Fibroblast of pulmonary artery (primary cell): Measurements from ENCODE around the gene NINJ2.
A peak's percentile ranks its signal among the peaks of the same experiment; 100 is the strongest.

ENCODE experiments used
- DNase-seq: peaks from one replicate; pipeline ENCODE4 v3.0.0-alpha.2; 2010; ENCODE audit warnings: low read depth
- H3K4me3 ChIP-seq: replicated peaks from 2 replicates; pipeline ENCODE4 v1.5.1; 2011; ENCODE audit warnings: low read depth, mild to moderate bottlenecking, control low read depth, low read length, moderate library complexity
- TF ChIP-seq, protein P1 (sequence below): IDR thresholded peaks from 2 replicates; pipeline ENCODE4 v1.5.1; 2011; ENCODE audit warnings: mild to moderate bottlenecking, control low read depth, low read length, inconsistent platforms; ENCODE audit errors: missing control alignments

NINJ2 gene

DNA sequence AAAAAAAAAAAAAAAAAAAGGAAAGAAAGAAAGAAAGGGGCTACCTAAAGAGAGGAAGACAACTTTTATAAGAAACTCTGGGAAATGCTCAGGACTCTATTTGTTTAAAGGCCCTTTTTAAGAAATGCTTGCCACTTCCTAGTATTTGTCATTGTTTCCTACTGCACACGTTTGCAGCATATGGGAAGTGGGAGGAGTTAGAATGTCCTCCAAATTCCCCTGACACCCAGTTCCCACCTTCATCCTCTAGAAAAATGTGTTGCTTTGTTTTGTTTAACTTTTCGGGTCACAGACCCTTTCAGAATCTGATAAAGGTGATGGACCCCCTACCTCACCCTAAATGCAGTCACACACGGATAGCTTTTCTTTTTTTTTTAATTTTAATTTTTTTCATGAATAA is 40.8 kb downstream of the NINJ2 start:
- peak; percentile 58 for DNase-seq
- TF ChIP-seq, protein P1, sequence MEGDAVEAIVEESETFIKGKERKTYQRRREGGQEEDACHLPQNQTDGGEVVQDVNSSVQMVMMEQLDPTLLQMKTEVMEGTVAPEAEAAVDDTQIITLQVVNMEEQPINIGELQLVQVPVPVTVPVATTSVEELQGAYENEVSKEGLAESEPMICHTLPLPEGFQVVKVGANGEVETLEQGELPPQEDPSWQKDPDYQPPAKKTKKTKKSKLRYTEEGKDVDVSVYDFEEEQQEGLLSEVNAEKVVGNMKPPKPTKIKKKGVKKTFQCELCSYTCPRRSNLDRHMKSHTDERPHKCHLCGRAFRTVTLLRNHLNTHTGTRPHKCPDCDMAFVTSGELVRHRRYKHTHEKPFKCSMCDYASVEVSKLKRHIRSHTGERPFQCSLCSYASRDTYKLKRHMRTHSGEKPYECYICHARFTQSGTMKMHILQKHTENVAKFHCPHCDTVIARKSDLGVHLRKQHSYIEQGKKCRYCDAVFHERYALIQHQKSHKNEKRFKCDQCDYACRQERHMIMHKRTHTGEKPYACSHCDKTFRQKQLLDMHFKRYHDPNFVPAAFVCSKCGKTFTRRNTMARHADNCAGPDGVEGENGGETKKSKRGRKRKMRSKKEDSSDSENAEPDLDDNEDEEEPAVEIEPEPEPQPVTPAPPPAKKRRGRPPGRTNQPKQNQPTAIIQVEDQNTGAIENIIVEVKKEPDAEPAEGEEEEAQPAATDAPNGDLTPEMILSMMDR, result no peak
- no peak overlapping the region for H3K4me3 ChIP-seq

- TF ChIP-seq, protein P1, result no peak
- H3K4me3 ChIP-seq, result no peak overlapping the region
Observed at GRCh38 chr12:619346-619745, 43.9 kb downstream of the NINJ2 start.

DNA sequence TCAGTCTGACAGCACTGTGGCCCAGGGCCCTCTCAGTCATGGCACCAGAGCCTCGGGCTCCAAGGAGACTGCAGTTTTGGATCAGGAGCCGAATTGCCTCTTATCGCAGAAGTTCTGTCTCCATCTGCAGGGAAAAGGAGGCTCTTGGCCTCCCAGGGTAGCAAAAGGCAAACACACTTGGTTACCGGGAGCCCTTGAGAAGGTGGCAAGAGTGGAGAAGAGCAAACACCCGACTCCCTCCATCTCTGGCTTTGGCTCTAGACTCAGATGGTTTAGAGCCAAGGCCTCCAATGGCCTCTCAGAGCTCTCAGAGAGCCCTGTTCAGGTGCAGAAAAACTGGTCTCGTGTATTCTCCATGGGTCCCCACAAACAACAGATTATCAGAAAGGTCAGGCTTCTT is 44.6 kb downstream of the NINJ2 start:
- no peak for DNase-seq
- TF ChIP-seq, protein P1, result no peak
- H3K4me3 ChIP-seq, result no peak overlapping the region

More at GRCh38 chr12:619346-619745, 43.9 kb downstream of the NINJ2 start:
- DNase-seq, result no peak

GRCh38 chr12:617304-617915 is 45.8 kb downstream of the NINJ2 start:
- H3K4me3 ChIP-seq, result no peak overlapping the region
- DNase-seq, result peak; percentile 80
- TF ChIP-seq, protein P1, result no peak

- peak; percentile 25 for DNase-seq
- TF ChIP-seq, protein P1, result no peak
- H3K4me3 ChIP-seq, result no peak overlapping the region
Observed at GRCh38 chr12:615620-616019, 47.6 kb downstream of the NINJ2 start.

DNA sequence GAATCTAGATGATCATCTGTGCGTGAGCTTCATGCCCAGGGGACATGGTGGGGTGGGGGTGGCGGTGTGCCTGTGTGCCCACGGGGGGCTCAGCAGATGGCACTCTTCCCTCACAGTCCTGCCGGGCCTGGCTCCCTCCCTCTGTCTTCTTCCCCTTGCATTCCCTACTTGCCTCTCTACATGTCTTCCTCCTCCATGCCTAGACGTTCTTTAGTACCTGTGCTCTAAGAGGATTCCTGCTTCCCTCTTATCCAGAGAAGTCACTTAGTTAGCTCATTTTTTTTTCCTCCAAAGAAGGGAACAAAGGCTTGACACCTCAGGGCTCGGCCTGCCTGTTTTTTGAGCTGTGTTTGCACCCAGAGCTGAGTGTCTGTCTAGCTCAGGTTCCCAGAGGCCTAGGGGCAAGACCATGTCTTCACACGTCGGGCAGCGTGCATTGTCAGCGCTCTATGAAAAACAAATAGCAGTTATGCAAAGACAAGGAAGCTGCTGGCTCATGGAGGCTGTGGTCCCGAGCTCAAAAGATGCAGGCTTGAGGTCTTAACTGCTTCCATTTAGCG is 48.8 kb downstream of the NINJ2 start:
- H3K4me3 ChIP-seq, result no peak overlapping the region
- DNase-seq, result peak; percentile 26
- TF ChIP-seq, protein P1, result peak; percentile 5

- H3K4me3 ChIP-seq, result no peak overlapping the region
- TF ChIP-seq, protein P1, result no peak
- DNase-seq, result no peak
Observed at GRCh38 chr12:613996-614395, 49.2 kb downstream of the NINJ2 start.
